GM18520 (cell line): Measurements from ENCODE around the gene ATP6AP1.
"Not testable (repeated sequence)": the region's sequence is repeated elsewhere in the genome, so short reads cannot be mapped to it uniquely, and the experiment has no call there.

Experiments used
- ATAC-seq: cut with Tn5 transposase; IDR thresholded peaks from one replicate; pipeline ENCODE4 v1.9.1; 2021; ENCODE audit not compliant: unreplicated experiment

The ATP6AP1 gene

DNA sequence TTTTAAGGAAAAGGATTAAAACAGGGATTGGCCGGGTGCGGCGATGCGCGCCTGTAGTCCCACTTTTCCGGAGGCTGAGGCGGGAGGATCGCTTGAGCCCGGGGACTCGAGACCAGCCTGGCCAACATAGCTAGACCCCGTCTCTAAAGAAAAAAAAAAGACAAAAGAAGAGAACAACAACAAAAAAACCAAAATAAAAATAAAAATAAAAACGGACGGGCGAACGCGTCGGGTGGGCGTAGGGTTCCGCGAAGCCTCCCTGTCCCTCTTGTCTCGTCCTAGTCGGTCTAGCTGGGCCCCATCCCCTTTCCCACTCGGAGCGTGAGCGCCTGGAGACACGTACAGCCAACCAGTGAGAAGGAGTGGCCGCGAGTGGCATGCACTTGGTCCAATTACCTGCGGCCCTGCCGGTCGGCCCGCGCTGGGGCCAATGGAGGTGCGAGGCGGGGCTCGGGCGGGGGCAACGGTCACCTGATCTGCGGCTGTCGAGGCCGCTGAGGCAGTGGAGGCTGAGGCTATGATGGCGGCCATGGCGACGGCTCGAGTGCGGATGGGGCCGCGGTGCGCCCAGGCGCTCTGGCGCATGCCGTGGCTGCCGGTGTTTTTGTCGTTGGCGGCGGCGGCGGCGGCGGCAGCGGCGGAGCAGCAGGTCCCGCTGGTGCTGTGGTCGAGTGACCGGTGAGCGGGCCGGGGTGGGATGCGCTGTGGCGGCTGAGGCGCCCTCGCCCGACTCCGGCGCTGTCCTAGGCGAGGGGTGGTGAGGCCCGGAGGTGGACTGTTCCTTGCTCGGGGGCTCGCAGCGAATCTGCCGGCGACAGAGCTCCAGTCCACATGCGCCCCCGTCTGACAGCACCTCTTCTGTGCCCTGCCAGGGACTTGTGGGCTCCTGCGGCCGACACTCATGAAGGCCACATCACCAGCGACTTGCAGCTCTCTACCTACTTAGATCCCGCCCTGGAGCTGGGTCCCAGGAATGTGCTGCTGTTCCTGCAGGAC is at the start of gene ATP6AP1:
Gene ATP6AP1 (plus strand): TSS at position 502 of the 996 bp plus-strand sequence. CDS start 16 bp downstream, at position 518.
- peak; percentile 98 for ATAC-seq

GRCh38 chrX:154378799-154379568 is 49.5 kb upstream of the ATP6AP1 start, which contains the start of gene EMD:
TSS of gene EMD (plus strand) at chrX:154379295. CDS start at chrX:154379485, 190 bp downstream.
- ATAC-seq = peak; percentile 67

GRCh38 chrX:154379569-154379951 is 48.9 kb upstream of the ATP6AP1 start:
- ATAC-seq = no peak

DNA sequence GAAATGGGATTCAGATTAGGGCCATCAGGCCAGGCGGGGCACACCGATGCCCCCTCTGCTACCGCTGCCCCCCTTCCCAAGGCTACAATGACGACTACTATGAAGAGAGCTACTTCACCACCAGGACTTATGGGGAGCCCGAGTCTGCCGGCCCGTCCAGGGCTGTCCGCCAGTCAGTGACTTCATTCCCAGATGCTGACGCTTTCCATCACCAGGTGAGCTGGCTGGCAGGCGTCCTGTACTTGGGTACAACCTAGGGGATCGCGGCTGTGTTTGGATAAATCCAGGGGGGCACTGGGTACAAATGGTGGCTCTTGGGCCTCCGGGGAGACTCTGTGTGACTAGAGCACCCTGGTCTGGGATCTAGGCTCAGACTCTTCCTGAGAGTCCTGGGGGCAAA is 48.3 kb upstream of the ATP6AP1 start:
- no peak for ATAC-seq

DNA sequence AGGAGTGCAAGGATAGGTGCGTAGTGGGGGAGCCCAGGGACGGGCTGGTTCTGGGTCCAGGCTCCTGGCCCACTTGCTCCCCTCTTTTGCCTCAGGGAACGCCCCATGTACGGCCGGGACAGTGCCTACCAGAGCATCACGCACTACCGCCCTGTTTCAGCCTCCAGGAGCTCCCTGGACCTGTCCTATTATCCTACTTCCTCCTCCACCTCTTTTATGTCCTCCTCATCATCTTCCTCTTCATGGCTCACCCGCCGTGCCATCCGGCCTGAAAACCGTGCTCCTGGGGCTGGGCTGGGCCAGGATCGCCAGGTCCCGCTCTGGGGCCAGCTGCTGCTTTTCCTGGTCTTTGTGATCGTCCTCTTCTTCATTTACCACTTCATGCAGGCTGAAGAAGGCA is 47.7 kb upstream of the ATP6AP1 start:
- ATAC-seq = no peak

DNA sequence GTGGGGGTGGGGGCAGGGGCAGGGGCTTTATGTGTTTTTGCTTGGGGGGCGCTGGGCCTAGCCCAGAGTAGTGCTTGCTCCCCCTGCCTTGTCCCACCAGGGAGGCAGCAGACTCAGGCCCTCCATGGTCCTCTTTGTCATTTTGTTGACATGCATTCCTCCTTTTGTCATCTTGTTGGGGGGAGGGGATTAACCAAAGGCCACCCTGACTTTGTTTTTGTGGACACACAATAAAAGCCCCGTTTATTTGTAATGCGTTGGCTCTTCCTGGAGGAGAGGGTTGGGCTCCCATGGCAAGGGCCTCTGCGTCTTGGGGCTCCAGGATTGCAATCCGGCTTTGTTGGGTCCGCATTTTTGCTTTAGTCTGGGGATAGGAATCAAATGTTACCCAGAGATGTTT is 47.2 kb upstream of the ATP6AP1 start:
- no peak for ATAC-seq

GRCh38 chrX:154382483-154383069 is 45.9 kb upstream of the ATP6AP1 start:
- no peak for ATAC-seq

GRCh38 chrX:154383359-154384283 is 44.9 kb upstream of the ATP6AP1 start:
- ATAC-seq = no peak

DNA sequence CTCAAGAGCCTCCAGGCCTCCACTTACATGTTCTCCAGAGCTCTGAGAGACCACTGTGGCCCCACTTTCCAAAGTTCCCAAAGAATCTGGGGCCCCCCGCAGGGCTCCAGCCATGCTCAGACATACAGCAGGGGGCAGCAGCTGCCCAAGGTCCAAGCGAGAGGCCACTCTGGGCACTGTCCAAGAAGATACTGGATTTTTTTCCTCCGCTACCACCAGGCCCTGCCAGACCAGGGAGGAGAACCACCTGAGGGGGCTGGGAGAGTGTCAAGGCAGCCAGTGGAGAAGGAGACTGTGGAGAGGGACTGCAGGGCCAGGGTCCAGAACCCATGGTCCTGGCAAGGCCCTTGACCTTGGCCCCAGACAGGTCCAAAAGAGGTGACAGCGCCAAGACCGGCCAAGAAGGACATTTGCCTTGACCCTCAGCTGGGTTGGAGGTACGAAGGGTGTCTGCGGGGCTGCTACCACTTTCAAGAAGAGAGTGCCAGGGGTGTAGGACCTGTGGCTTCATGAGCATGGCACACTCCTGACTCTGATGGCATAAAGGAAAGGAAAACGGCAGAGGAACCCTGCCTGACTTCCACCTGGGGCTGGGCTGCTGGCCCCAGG is 44.1 kb upstream of the ATP6AP1 start:
- ATAC-seq = no peak

- not testable (repeated sequence) for ATAC-seq
Observed at GRCh38 chrX:154388094-154388493, 40.4 kb upstream of the ATP6AP1 start.

DNA sequence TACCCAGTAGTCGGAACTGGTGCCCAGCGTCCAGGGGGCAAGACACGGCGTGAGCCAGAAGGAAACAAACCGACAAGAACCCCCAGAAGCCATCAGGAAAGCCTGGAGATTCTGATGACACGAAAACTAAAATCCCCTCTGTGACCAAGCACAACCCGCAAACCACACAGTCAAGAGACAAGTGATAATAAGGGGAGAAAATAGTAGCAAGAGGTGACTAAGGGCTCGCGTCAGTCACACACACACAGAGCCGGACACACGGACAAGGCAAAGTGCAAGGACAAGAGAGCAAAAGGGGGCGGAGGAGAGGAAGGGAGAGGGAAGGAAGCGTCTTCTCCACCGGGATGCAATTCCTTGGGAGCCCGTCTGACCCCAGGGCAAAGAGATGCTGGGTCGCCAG is 39.8 kb upstream of the ATP6AP1 start:
- ATAC-seq = not testable (repeated sequence)

GRCh38 chrX:154389812-154390747 is 38.4 kb upstream of the ATP6AP1 start:
- ATAC-seq = peak; percentile 61

DNA sequence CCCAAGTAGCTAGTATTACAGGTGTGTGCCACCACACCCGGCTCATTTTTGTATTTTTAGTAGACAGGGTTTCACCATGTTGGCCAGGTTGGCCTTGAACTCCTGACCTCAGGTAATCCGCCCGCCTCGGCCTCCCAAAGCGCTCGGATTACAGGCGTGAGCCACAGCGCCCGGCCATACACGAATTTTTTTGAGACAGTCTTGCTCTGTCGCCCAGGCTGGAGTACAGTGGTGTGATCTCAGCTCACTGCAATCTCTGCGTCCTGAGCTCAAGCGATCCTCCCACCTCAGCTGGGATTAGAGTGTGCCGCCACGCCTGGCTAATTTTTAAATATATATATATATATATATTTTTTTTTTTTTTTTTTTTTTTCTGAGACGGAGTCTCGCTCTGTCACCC is 32.1 kb upstream of the ATP6AP1 start:
- not testable (repeated sequence) for ATAC-seq

GRCh38 chrX:154396973-154397887 is 31.2 kb upstream of the ATP6AP1 start:
- peak; percentile 29 for ATAC-seq

DNA sequence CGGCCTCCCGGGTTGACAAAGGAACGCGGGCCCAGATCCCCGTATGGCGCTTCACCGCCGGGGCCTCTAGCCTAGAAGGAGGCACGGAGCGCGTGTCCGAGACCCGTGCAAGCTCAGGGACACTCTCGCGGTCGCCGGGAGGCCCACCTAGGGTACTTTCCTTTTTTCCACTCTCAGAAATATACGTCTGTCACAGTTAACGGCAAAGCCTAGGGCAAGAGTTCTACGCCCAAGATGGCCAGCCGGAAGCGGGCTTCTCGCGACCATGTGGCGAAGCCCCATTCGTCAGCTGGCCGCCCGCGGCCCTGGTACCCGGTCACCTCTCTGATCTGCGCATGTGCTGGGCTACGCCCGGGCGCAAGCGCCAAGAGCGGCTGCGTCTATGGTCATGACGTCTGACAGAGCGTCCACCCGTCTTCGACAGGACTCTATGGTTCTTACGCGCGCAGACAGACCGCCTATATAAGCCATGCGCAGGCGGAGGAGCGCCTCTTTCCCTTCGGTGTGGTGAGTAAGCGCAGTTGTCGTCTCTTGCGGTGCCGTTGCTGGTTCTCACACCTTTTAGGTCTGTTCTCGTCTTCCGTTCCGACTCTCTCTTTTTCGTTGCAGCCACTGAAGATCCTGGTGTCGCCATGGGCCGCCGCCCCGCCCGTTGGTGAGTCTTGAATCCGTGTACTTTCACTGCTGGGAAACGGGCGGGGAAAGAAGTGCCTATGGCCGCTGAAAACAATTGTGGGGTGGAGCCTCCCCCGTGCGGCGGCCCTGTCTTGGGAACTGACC is 30.4 kb upstream of the ATP6AP1 start, which contains the start of gene RPL10:
Gene RPL10 (plus strand): TSS at position 490 of the 780 bp plus-strand sequence. CDS start 143 bp downstream, at position 633.
- peak; percentile 79 for ATAC-seq

GRCh38 chrX:154398668-154399526 is 29.6 kb upstream of the ATP6AP1 start:
- no peak for ATAC-seq
